GM20431 (cell line): ENCODE results near the gene TAS2R13.

Source experiments
- in situ Hi-C: fragments of 300-500 bp; cut with MseI, MboI; formaldehyde crosslinking; loops from one replicate; pipeline ENCODE4 v1.15.0; 2020; ENCODE audit warnings: low sequenced_read_pairs; ENCODE audit not compliant: unreplicated experiment

TAS2R13 gene

GRCh38 chr12:10909462-10909861, at the start of gene TAS2R13:
Gene TAS2R13 (minus strand): TSS chr12:10909562. CDS start chr12:10909298, 264 bp downstream.
- in situ Hi-C loops, result no loop called here

- in situ Hi-C loops, result no loop called here
These were observed 48.4 kb upstream of the TAS2R13 start for GRCh38 chr12:10957741-10958140.

- in situ Hi-C loops, result no loop called here
These were observed 46.7 kb upstream of the TAS2R13 start for GRCh38 chr12:10956085-10956484.

- in situ Hi-C loops, result no loop called here
These were observed 43.3 kb upstream of the TAS2R13 start for GRCh38 chr12:10952645-10953044.

GRCh38 chr12:10943167-10943566, 33.8 kb upstream of the TAS2R13 start:
- in situ Hi-C loops, result no loop called here

GRCh38 chr12:10941916-10942607, 32.7 kb upstream of the TAS2R13 start:
- in situ Hi-C loops, result no loop called here

GRCh38 chr12:10941369-10941768, 32.0 kb upstream of the TAS2R13 start:
- in situ Hi-C loops, result no loop called here

GRCh38 chr12:10940389-10940788, 31.0 kb upstream of the TAS2R13 start:
- in situ Hi-C loops, result no loop called here

GRCh38 chr12:10939163-10939562, 29.8 kb upstream of the TAS2R13 start, which contains the start of gene TAS2R14:
Gene TAS2R14 (minus strand): TSS chr12:10939263. CDS start chr12:10939207, 56 bp downstream.
- in situ Hi-C loops, result no loop called here

- in situ Hi-C loops, result no loop called here
These were observed 27.1 kb upstream of the TAS2R13 start for GRCh38 chr12:10936506-10936905.

GRCh38 chr12:10928746-10929286, 19.5 kb upstream of the TAS2R13 start, which contains the start of gene PRH2:
Gene PRH2 (plus strand): TSS chr12:10929236. CDS start chr12:10929274, 38 bp downstream.
- in situ Hi-C loops, result no loop called here

- in situ Hi-C loops, result no loop called here
These were observed 16.9 kb upstream of the TAS2R13 start for GRCh38 chr12:10926269-10926668.

GRCh38 chr12:10919809-10920208, 10.4 kb upstream of the TAS2R13 start:
- in situ Hi-C loops, result no loop called here

GRCh38 chr12:10910380-10910779, 1.0 kb upstream of the TAS2R13 start:
- in situ Hi-C loops, result no loop called here

- in situ Hi-C loops, result no loop called here
These were observed 4.7 kb downstream of the TAS2R13 start for GRCh38 chr12:10904686-10905085.

GRCh38 chr12:10901427-10901826, 7.9 kb downstream of the TAS2R13 start:
- in situ Hi-C loops, result no loop called here

- in situ Hi-C loops, result no loop called here
These were observed 8.4 kb downstream of the TAS2R13 start for GRCh38 chr12:10900972-10901371.

- in situ Hi-C loops, result no loop called here
These were observed 8.8 kb downstream of the TAS2R13 start for GRCh38 chr12:10900530-10900929.

- in situ Hi-C loops, result no loop called here
These were observed 12.5 kb downstream of the TAS2R13 start for GRCh38 chr12:10896854-10897253.

GRCh38 chr12:10891937-10892336, 17.4 kb downstream of the TAS2R13 start:
- in situ Hi-C loops, result no loop called here

GRCh38 chr12:10889226-10889625, 20.1 kb downstream of the TAS2R13 start:
- in situ Hi-C loops, result no loop called here
